Fibroblast of the aortic adventitia (primary cell): Measurements from ENCODE around the gene CAMTA1. TPM values are rescaled to one million over a fixed set of nuclear protein-coding genes. Genes with fewer than 3 reads are reported as not detected.

Experiments used
- DNase-seq: peaks from one replicate; pipeline ENCODE4 v3.0.0-alpha.2; 2010; ENCODE audit warnings: low read depth
- H3K4me3 ChIP-seq: 2 replicates; pipeline ENCODE4 v1.5.1; 2011; ENCODE audit warnings: low read depth, mild to moderate bottlenecking, control low read depth, low read length, moderate library complexity
- total RNA-seq: library from RNA; depleted of rRNA; stranded (reverse); fragments of >200 nt; gene quantifications from 2 replicates; pipeline ENCODE4 v1.2.3, GENCODE V29; 2012; ENCODE audit warnings: low replicate concordance
- TF ChIP-seq, protein P1 (sequence below): IDR thresholded peaks from 2 replicates; pipeline ENCODE4 v1.5.1; 2011; ENCODE audit warnings: mild to moderate bottlenecking, low read length, control low read depth, inconsistent platforms; ENCODE audit not compliant: insufficient read depth

CAMTA1 gene
- total RNA-seq, 1 donor = 91.9 TPM

- TF ChIP-seq, protein P1, sequence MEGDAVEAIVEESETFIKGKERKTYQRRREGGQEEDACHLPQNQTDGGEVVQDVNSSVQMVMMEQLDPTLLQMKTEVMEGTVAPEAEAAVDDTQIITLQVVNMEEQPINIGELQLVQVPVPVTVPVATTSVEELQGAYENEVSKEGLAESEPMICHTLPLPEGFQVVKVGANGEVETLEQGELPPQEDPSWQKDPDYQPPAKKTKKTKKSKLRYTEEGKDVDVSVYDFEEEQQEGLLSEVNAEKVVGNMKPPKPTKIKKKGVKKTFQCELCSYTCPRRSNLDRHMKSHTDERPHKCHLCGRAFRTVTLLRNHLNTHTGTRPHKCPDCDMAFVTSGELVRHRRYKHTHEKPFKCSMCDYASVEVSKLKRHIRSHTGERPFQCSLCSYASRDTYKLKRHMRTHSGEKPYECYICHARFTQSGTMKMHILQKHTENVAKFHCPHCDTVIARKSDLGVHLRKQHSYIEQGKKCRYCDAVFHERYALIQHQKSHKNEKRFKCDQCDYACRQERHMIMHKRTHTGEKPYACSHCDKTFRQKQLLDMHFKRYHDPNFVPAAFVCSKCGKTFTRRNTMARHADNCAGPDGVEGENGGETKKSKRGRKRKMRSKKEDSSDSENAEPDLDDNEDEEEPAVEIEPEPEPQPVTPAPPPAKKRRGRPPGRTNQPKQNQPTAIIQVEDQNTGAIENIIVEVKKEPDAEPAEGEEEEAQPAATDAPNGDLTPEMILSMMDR = no peak
- H3K4me3 ChIP-seq = no peak overlapping the region
- DNase-seq = no peak
Measured at GRCh38 chr1:6995789-6996188, 210.5 kb downstream of the CAMTA1 start.

GRCh38 chr1:6996371-6996770, 211.1 kb downstream of the CAMTA1 start:
- no peak overlapping the region for H3K4me3 ChIP-seq
- TF ChIP-seq, protein P1 = no peak
- DNase-seq = no peak

DNA sequence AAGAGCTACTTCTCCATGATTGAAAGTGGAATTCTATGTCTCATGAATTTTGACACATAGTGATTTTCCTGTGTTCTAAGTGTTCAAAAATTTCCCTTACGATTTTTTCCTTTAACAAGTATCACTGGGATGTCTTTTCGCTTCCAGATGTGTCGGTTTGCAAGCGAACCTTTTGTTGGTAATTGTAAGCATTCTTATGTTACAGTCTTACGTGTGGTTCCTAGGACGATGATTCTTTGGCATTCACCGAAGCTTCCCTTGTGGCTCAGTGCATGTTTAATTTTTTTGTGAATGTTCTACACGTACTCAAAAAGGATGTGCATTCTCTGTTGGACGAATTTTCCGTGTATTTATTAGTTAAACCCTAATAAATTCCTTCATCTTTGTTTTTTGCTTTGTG, 211.6 kb downstream of the CAMTA1 start:
- DNase-seq = no peak
- H3K4me3 ChIP-seq = no peak overlapping the region
- TF ChIP-seq, protein P1 = no peak

DNA sequence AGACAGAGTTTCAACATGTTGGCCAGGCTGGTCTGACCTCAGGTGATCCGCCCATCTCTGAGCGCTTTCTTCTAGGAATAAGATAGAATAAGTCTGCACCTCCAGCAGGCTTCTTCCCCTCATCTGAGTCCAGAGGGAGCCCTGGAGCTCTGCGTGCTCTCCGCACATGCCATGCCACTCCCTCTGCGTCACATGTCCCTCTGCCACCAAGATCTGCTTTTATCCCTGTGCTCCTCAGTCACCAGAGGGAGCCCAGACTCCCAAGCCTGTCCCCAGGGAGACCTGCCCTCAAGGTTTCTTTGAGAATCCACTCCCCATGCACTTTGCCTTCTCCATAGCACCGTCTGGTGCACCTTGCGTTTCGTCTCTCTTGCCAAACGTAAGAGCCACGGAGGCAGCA, 213.0 kb downstream of the CAMTA1 start:
- DNase-seq = no peak
- TF ChIP-seq, protein P1 = no peak
- H3K4me3 ChIP-seq = no peak overlapping the region

- TF ChIP-seq, protein P1 = no peak
- no peak for DNase-seq
Measured at GRCh38 chr1:6999826-7000225, 214.6 kb downstream of the CAMTA1 start.

DNA sequence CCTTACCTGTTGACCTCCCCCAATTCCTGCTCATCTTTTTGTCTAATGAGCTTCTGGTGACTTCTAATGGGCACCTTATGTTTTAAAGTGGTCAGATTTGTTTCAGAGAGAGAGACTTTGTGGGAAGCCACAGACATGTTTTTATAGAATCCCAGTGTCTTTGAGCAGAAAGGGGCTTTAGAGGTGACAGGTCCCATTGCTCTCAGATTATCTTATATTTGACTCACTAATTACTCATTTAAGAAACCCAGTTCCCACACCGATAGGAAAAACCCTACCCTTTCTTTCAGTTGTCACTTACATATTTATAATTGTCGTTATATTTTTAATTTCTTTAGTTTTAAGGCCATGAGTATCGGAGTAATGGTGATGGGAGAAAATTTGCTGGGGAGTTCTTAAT, 215.5 kb downstream of the CAMTA1 start:
- TF ChIP-seq, protein P1 = no peak
- H3K4me3 ChIP-seq = no peak overlapping the region

More at GRCh38 chr1:6999826-7000225, 214.6 kb downstream of the CAMTA1 start:
- H3K4me3 ChIP-seq = no peak overlapping the region

GRCh38 chr1:7002728-7003127, 217.5 kb downstream of the CAMTA1 start:
- H3K4me3 ChIP-seq = no peak overlapping the region
- DNase-seq = no peak
- TF ChIP-seq, protein P1 = no peak

More for the DNA sequence above, 215.5 kb downstream of the CAMTA1 start:
- no peak for DNase-seq
